Small intestine (tissue), 7 donors: ENCODE measurements around the gene PRPF19. TPM values are rescaled to one million over a fixed set of nuclear protein-coding genes. Genes with fewer than 3 reads are reported as not detected.

Experiments used
- DNase-seq, 2 donors: peaks; one replicate each; pipeline versions ENCODE4 v3.0.0 to v3.0.0-alpha.2; 2013
- FAIRE-seq: peaks from 2 replicates; lab custom pipeline; 2012; peaks lifted over from hg19 to GRCh38; lab: Jason Lieb, UNC
- H3K27ac ChIP-seq, 3 donors: one replicate each; pipeline ENCODE4 v1.5.1; 2013; ENCODE audit warnings: low read length in 2 of 3, mild to moderate bottlenecking in 2 of 3, control low read depth in 1 of 3, inconsistent platforms in 1 of 3, low read depth in 1 of 3, moderate library complexity in 1 of 3
- H3K27me3 ChIP-seq, 3 donors: one replicate each; pipeline ENCODE4 v1.6.1; 2013; ENCODE audit warnings: low read length in 3 of 3, inconsistent platforms in 1 of 3; ENCODE audit not compliant: control insufficient read depth in 3 of 3, insufficient read depth in 3 of 3
- H3K36me3 ChIP-seq, 3 donors: one replicate each; pipeline ENCODE4 v1.6.1; 2013; ENCODE audit warnings: low read length in 3 of 3, inconsistent platforms in 1 of 3, low read depth in 1 of 3, mild to moderate bottlenecking in 1 of 3, moderate library complexity in 1 of 3; ENCODE audit not compliant: control insufficient read depth in 3 of 3, insufficient read depth in 2 of 3
- H3K4me1 ChIP-seq, 3 donors: one replicate each; pipeline ENCODE4 v1.6.1; 2013; ENCODE audit warnings: low read length in 2 of 3, inconsistent platforms in 1 of 3, low read depth in 1 of 3, mild to moderate bottlenecking in 1 of 3, moderate library complexity in 1 of 3; ENCODE audit not compliant: control insufficient read depth in 3 of 3, insufficient read depth in 2 of 3
- H3K4me3 ChIP-seq, 3 donors: one replicate each; pipeline ENCODE4 v1.5.1; 2013; ENCODE audit warnings: low read length in 3 of 3, control low read depth in 1 of 3, inconsistent platforms in 1 of 3, low read depth in 1 of 3, mild to moderate bottlenecking in 1 of 3, moderate library complexity in 1 of 3
- H3K9me3 ChIP-seq, 2 donors: one replicate each; pipeline ENCODE4 v1.6.1; 2013; ENCODE audit warnings: low read depth in 1 of 2, low read length in 1 of 2; ENCODE audit not compliant: control insufficient read depth in 2 of 2, insufficient read depth in 1 of 2
- WGBS, 3 donors: extraction: QIAGEN DNeasy Blood & Tissue Kit; methylation state at CpG; one replicate each; pipeline ENCODE4 v1.1.7; 2013; 5-methylcytosine and 5-hydroxymethylcytosine counted together
- polyA plus RNA-seq, 4 donors: library from polyadenylated mRNA; stranded (reverse) in 3 of 4; unstranded in 1 of 4; fragments of 200-250 nt in 3 of 4; fragments of 120-200 nt in 1 of 4; gene quantifications; one replicate each; pipeline versions ENCODE4 v1.2.1 to v1.2.3, GENCODE V29; 2013
- donor health status: healthy with polysubstance abuse.
- donor health status: control.
- donor health status: control.
- donor health status: Bipolar disorder and iron deficiency.
- donor health status: healthy.

The PRPF19 gene
- polyA plus RNA-seq, 4 donors, result 47.9 to 103 (median 80.7) TPM

DNA sequence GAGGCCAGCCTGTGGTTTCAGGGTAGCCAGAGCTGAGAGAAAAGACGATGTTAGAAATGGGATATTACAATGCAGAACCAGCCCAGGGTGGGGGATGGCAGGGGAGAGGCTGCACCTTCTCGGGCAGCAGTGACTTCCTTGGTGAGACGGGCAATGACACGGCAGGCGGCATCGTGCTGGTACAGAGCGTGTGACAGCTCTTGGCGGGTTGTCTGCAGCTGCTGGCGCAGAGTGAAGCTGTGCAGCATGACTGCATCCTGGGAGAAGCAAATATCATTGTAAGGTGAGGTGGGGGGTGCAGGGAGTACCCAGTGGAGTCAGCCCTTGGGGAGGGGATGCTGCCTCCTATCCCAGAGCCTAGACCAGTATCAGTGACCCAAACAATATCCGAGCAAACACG, 3.8 kb downstream of the PRPF19 start:
- Histone ChIP-seq H3K27me3 (no peaks in the 10 kb centered on the region), H3K36me3 (peaks cover 17 to 51% (median 25%) of the 10 kb centered on the region in 3 donors)
- DNase-seq, result no peak

DNA sequence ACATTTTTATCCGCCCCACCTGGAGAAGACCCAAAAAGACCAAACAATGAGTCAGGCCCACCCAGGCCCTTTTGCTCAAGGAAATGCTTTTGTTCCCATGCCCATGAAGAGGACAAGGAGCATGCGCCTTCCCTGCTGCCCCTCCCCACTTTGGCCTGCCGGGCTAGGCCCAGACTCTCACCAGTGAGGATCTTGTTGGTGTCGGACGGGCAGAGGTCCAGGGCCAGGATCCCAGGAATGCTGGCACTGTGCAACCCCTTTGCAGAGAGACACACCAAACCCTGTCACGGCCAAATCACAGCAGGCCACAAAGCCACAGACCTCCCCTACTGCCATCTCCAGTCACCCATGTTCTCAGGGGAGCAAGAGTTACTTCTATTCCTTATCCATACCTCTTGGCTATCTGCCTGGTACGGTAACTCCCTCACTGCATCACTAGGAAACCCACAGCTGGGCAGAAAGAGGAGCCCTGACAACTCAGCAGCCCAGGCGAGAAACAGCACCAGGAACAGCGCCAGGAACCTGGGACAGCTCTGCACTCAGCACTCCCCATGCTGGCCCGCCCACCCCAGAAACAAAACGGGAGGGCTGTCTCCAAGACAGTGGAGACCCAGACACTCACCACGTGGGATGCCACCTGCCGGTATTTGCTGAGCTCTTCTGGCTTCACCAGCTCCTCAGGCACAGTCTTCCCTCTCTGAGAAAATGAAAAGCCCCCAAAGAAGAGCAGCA, 5.5 kb downstream of the PRPF19 start:
- FAIRE-seq (no peak), DNase-seq (no peak)
- Histone ChIP-seq H3K4me3 (no peak overlapping the region), H3K36me3 (peaks cover 17 to 57% (median 36%) of the 10 kb centered on the region in 3 donors), H3K27me3 (no peaks in the 10 kb centered on the region), H3K4me1 (peaks cover 0 to 12% (median 8%) of the 10 kb centered on the region in 3 donors), H3K9me3 (no peaks in the 10 kb centered on the region), H3K27ac (no peak overlapping the region)
- WGBS, 3 donors, result 86 to 87% (median 87%) methylated on average over 13 of the region's 13 CpGs

More for the DNA sequence above, 3.8 kb downstream of the PRPF19 start:
- Histone ChIP-seq H3K27ac (no peak overlapping the region), H3K4me1 (peaks cover 0 to 15% (median 8%) of the 10 kb centered on the region in 3 donors), H3K4me3 (no peak overlapping the region), H3K9me3 (no peaks in the 10 kb centered on the region)
- FAIRE-seq, result no peak
- WGBS, 3 donors, result 93 to 94% (median 94%) methylated on average over 11 of the region's 11 CpGs

DNA sequence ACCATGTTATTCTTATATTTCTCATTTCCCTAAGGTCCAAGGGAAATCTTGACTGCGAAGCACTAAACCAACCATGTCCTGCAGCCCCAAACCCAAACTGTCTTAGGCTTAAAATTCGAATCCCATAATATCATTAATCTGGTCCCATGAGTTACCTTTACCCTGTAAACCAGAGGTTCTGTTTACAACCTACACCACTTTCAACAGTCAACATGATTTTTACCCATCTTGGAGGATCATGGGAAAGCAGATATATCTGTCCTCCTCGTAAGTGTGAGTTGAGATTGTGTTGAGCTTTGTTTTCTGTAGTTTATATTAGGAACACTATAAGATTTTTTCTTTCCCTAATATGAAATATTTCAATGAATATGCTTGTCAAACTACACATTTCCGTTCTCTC, 6.4 kb downstream of the PRPF19 start:
- Histone ChIP-seq H3K27me3 (no peaks in the 10 kb centered on the region), H3K4me3 (no peak overlapping the region), H3K36me3 (peaks cover 22 to 57% (median 38%) of the 10 kb centered on the region in 3 donors), H3K9me3 (no peaks in the 10 kb centered on the region), H3K4me1 (peaks cover 0 to 8% (median 5%) of the 10 kb centered on the region in 3 donors), H3K27ac (no peak overlapping the region)
- no peak for FAIRE-seq
- no peak for DNase-seq
- WGBS, 3 donors, result 60 to 79% (median 65%) methylated on average over 4 of the region's 4 CpGs

DNA sequence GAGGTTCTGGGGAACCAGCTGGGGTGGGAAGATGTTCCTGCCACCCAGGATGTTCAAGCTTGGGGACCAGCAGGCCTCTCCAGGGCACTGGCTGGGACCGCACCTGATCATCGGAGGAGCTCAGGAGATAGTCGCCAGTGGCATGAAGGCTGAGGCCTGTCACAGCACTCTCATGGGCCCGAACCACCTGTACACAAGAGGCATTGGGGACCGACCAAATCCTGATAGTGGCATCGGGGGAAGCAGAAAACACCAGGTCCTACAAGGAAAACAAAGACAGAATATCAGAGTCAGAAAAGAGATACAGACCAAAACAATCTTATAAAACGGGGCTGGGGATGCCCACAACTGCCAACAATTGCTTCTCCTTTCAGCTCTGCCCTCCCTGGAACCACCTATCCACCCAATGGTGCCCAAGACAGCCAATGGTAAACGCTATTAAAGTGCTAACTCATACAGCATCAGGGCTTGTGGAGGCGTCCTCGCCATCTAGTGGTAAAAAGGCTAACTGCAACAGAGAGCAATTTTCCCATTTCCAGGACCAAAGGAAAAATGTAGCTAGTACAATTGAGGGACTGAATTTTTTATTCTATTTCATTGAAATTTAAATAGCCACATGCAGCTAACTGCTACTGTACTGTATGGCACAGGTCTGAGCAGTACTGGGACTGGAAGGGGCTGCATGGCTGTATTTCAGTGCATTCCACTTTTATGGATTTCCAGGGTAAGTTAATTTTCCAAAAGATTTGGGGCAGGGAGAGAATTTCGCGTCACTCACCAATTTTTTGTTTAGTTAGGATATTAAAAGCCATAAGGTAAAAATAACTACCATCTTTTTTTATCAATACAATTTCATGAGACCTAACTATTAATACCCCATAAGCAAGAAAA, 7.1 kb downstream of the PRPF19 start:
- H3K27ac ChIP-seq, result no peak overlapping the region
- 57 to 62% (median 59%) methylated on average over 12 of the region's 12 CpGs for WGBS, 3 donors
- FAIRE-seq (no peak), DNase-seq (peak; percentile 64 to 76)
- no peaks in the 10 kb centered on the region for H3K9me3 ChIP-seq
- H3K4me3 ChIP-seq, result no peak overlapping the region
- H3K27me3 ChIP-seq, result no peaks in the 10 kb centered on the region
- peaks cover 24 to 57% (median 39%) of the 10 kb centered on the region in 3 donors for H3K36me3 ChIP-seq
- H3K4me1 ChIP-seq, result peaks cover 0 to 1% (median 0%) of the 10 kb centered on the region in 3 donors

DNA sequence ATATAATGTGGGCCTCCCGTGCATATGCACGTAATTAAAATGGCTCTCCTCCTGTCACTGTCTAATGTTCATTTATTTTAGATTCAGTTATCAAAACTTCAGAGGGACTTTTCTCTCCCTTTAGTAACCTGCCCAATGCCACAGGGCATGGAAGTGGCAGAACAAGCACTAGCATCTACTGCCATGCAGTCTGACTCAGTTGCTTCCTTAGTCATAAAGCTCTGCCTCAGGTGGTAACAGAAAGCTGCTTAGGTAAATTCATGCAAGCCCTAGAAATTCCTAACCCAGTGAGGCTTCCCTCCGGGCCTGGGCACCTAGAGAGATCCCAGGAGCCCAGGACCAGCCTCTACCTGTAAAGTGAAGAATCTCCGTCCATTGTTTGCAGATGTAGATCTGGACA, 8.9 kb downstream of the PRPF19 start:
- H3K36me3 ChIP-seq, result peaks cover 24 to 56% (median 37%) of the 10 kb centered on the region in 3 donors
- no peak overlapping the region for H3K4me3 ChIP-seq
- WGBS, 3 donors, result 93 to 98% (median 98%) methylated on average over 4 of the region's 4 CpGs
- no peaks in the 10 kb centered on the region for H3K9me3 ChIP-seq
- H3K27ac ChIP-seq, result no peak overlapping the region
- no peaks in the 10 kb centered on the region for H3K27me3 ChIP-seq
- no peaks in the 10 kb centered on the region for H3K4me1 ChIP-seq
- DNase-seq (no peak), FAIRE-seq (no peak)

DNA sequence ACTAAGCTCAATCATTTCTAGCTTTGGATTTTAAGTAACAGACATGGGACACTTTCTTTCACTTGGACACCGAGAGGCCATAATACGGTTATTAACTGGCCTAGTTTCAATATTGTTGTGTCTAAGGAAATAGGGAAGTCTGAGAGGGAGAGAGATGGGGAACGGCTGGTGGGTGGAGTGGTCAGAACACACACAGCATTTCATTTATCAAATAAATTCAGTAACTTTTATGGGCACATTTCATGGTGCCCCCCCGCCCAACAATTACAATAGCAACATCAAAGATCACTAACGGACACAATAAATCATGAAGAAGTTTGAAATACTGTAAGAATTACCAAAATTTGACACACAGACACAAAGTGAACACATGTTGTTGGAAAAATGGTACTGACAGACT, 10.7 kb downstream of the PRPF19 start:
- no peaks in the 10 kb centered on the region for H3K27me3 ChIP-seq
- no peaks in the 10 kb centered on the region for H3K9me3 ChIP-seq
- no peak overlapping the region for H3K27ac ChIP-seq
- 71 to 91% (median 86%) methylated on average over 5 of the region's 5 CpGs for WGBS, 3 donors
- H3K4me3 ChIP-seq, result no peak overlapping the region
- peaks cover 17 to 47% (median 32%) of the 10 kb centered on the region in 3 donors for H3K36me3 ChIP-seq
- FAIRE-seq, result no peak
- DNase-seq, result no peak
- no peaks in the 10 kb centered on the region for H3K4me1 ChIP-seq

DNA sequence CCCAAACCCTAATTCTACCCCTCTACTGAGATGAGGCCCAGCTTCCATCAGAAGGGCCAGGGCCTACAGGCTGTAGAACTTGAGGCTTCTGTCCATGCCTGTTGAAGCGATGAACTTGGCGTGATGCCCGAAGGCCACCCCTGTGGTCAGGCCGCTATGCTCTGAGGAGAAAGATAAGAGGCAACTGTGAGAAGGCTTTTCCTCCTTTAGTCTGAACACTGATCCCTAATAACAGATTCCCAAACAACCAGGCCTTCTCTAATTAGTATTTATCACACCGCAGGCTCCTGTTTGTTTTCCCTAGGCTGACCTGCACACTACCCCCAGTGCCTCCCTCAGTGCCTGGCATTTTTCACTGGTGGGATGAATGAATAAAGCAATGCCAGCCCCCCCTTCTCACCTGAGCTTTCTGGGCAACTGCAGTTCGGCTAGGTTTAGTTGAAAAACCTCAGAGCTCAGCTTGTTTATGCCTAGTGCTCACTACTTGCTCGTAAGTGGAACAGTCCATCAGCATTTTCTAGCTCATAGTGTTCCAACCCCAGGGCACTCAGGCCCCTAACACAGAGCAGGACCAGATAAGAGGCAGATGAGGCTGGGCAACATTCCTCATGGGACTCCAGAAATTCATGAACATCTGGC, 15.2 kb downstream of the PRPF19 start:
- Histone ChIP-seq H3K4me3 (no peak overlapping the region), H3K36me3 (peaks cover 5 to 42% (median 11%) of the 10 kb centered on the region in 3 donors), H3K27ac (no peak overlapping the region), H3K27me3 (no peaks in the 10 kb centered on the region), H3K9me3 (no peaks in the 10 kb centered on the region), H3K4me1 (peaks cover 0 to 3% (median 0%) of the 10 kb centered on the region in 3 donors)
- WGBS, 3 donors, result 77 to 92% (median 77%) methylated on average over 7 of the region's 7 CpGs
- DNase-seq (no peak), FAIRE-seq (no peak)

DNA sequence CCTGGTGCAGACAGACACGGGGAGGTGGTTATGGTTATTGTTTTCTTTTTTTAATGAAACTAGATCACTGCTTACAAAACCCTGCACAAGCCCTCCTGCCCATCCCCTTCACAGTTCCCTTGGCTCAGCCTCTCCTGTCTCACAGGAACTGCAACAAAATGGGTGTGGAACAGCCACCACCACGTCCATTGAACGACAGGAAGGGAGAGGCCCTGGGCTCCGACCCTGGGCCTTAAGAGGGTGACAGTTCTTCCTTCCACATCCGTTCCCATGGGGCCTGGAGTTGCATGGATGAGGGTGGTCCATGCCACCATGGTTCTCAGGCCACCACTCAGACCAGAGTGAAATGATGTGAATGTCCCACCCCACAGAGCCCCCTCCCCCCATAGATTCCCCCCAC, 15.7 kb downstream of the PRPF19 start:
- Histone ChIP-seq H3K9me3 (no peaks in the 10 kb centered on the region), H3K4me1 (peaks cover 0 to 3% (median 0%) of the 10 kb centered on the region in 3 donors), H3K27me3 (no peaks in the 10 kb centered on the region), H3K36me3 (peaks cover 3 to 40% (median 9%) of the 10 kb centered on the region in 3 donors), H3K4me3 (no peak overlapping the region), H3K27ac (no peak overlapping the region)
- FAIRE-seq, result no peak
- DNase-seq, result no peak
- WGBS, 3 donors, result 60 to 72% (median 65%) methylated on average over 5 of the region's 5 CpGs
